Glutamatergic neuron (in vitro differentiated cells): Measurements from ENCODE around the gene PTMA. TPM values are rescaled to one million over a fixed set of nuclear protein-coding genes. Genes with fewer than 3 reads are reported as not detected.
"Not testable (repeated sequence)": the region's sequence is repeated elsewhere in the genome, so short reads cannot be mapped to it uniquely, and the experiment has no call there.

Experiments used
- DNase-seq: peaks from one replicate; pipeline ENCODE4 v3.0.0; 2022
- H3K27ac Mint-ChIP-seq: one replicate; pipeline ENCODE4 v1.8.0; 2020; ENCODE audit warnings: mild to moderate bottlenecking, mixed read lengths, inconsistent platforms; ENCODE audit not compliant: unreplicated experiment
- H3K27me3 Mint-ChIP-seq: one replicate; pipeline ENCODE4 v1.8.0; 2020; ENCODE audit warnings: mild to moderate bottlenecking, moderate library complexity, mixed read lengths, inconsistent platforms; ENCODE audit not compliant: unreplicated experiment
- H3K36me3 Mint-ChIP-seq: one replicate; pipeline ENCODE4 v1.8.0; 2020; ENCODE audit warnings: mild to moderate bottlenecking, mixed read lengths, inconsistent platforms; ENCODE audit not compliant: unreplicated experiment
- H3K4me1 Mint-ChIP-seq: one replicate; pipeline ENCODE4 v1.8.0; 2020; ENCODE audit warnings: mild to moderate bottlenecking, low read depth, mixed read lengths, inconsistent platforms; ENCODE audit not compliant: unreplicated experiment
- H3K4me3 Mint-ChIP-seq: one replicate; pipeline ENCODE4 v1.8.0; 2020; ENCODE audit warnings: mild to moderate bottlenecking, mixed read lengths, inconsistent platforms; ENCODE audit not compliant: unreplicated experiment
- H3K9me3 Mint-ChIP-seq: one replicate; pipeline ENCODE4 v1.8.0; 2020; ENCODE audit warnings: mild to moderate bottlenecking, moderate library complexity, mixed read lengths, inconsistent platforms; ENCODE audit not compliant: unreplicated experiment
- CTCF ChIP-seq: fragments of 200-600 bp; sonication (generic); IDR thresholded peaks from one replicate; pipeline ENCODE4 v1.5.0; 2021; ENCODE audit not compliant: partially characterized antibody, unreplicated experiment
- long read RNA-seq: library from polyadenylated mRNA; unstranded; transcript quantifications from one replicate; pipeline ENCODE4 v2.0.0, GENCODE V29; 2020; ENCODE audit not compliant: unreplicated experiment
- total RNA-seq: library from RNA; stranded (reverse); fragmentation: NEBNext Ultra II Directional; extraction: Animal tissue kit (Norgen Biotek cat#: 25700); gene quantifications from one replicate; pipeline ENCODE4 v1.2.1, GENCODE V29; 2021; ENCODE audit not compliant: unreplicated experiment

Gene PTMA
- 948 TPM for total RNA-seq
- long read RNA-seq, transcript PTMA-202 (5 exons, 1,221 nt), result major isoform, 933 of 1,091 reads
- long read RNA-seq, transcript PTMA-201 (5 exons, 1,212 nt), result minor isoform, 66 of 1,091 reads
- long read RNA-seq, partial matches to known transcripts, result 22 of 1,091 reads
- long read RNA-seq, other reads (novel, unspliced or antisense), result 64 of 1,091 reads

GRCh38 chr2:231707927-231708772 is at the start of gene PTMA:
PTMA (plus strand) TSS chr2:231708525; CDS start chr2:231708707, 182 bp downstream.
- Mint-ChIP-seq H3K4me3 (peak within 1 kb of the TSS; percentile 96), H3K36me3 (peaks cover 4% of the 10 kb centered on the region), H3K9me3 (peaks cover 33% of the 10 kb centered on the region), H3K4me1 (peaks cover 10% of the 10 kb centered on the region), H3K27me3 (peaks cover 31% of the 10 kb centered on the region), H3K27ac (peak within 1 kb of the TSS; percentile 100)
- TF ChIP-seq CTCF, result no peak
- DNase-seq, result peak; percentile 98

GRCh38 chr2:231660073-231660472 is 48.3 kb upstream of the PTMA start:
- H3K36me3 Mint-ChIP-seq, H3K27me3 Mint-ChIP-seq, DNase-seq, H3K9me3 Mint-ChIP-seq, H3K4me3 Mint-ChIP-seq, H3K27ac Mint-ChIP-seq: not testable (repeated sequence)
- H3K4me1 Mint-ChIP-seq, result peaks cover 13% of the 10 kb centered on the region

- H3K4me3 Mint-ChIP-seq, result no peak overlapping the region
- peaks cover 5% of the 10 kb centered on the region for H3K36me3 Mint-ChIP-seq
- H3K4me1 Mint-ChIP-seq, result peaks cover 18% of the 10 kb centered on the region
- H3K27me3 Mint-ChIP-seq, result peaks cover 5% of the 10 kb centered on the region
- H3K9me3 Mint-ChIP-seq, result peaks cover 8% of the 10 kb centered on the region
- no peak overlapping the region for H3K27ac Mint-ChIP-seq
- DNase-seq, result no peak
- no peak for TF ChIP-seq CTCF
Measured at GRCh38 chr2:231660860-231661259, 47.5 kb upstream of the PTMA start.

GRCh38 chr2:231661422-231662027 is 46.8 kb upstream of the PTMA start:
- peaks cover 19% of the 10 kb centered on the region for H3K4me1 Mint-ChIP-seq
- H3K27me3 Mint-ChIP-seq, result peaks cover 5% of the 10 kb centered on the region
- H3K36me3 Mint-ChIP-seq, result peaks cover 5% of the 10 kb centered on the region
- H3K27ac Mint-ChIP-seq, result peak overlapping the region; percentile 91
- H3K9me3 Mint-ChIP-seq, result peaks cover 8% of the 10 kb centered on the region
- no peak for TF ChIP-seq CTCF
- DNase-seq, result no peak
- H3K4me3 Mint-ChIP-seq, result peak overlapping the region; percentile 75

GRCh38 chr2:231662028-231662810 is 46.1 kb upstream of the PTMA start:
- H3K36me3 Mint-ChIP-seq, result peaks cover 5% of the 10 kb centered on the region
- no peak for TF ChIP-seq CTCF
- H3K4me3 Mint-ChIP-seq, result peak overlapping the region; percentile 75
- DNase-seq, result peak; percentile 94
- peaks cover 7% of the 10 kb centered on the region for H3K9me3 Mint-ChIP-seq
- H3K27ac Mint-ChIP-seq, result peak overlapping the region; percentile 91
- peaks cover 5% of the 10 kb centered on the region for H3K27me3 Mint-ChIP-seq
- H3K4me1 Mint-ChIP-seq, result peaks cover 23% of the 10 kb centered on the region
